ENCODE results near the gene EPHB3.
A peak's percentile ranks its signal among the peaks of the same experiment; 100 is the strongest.

EPHB3 gene

DNA sequence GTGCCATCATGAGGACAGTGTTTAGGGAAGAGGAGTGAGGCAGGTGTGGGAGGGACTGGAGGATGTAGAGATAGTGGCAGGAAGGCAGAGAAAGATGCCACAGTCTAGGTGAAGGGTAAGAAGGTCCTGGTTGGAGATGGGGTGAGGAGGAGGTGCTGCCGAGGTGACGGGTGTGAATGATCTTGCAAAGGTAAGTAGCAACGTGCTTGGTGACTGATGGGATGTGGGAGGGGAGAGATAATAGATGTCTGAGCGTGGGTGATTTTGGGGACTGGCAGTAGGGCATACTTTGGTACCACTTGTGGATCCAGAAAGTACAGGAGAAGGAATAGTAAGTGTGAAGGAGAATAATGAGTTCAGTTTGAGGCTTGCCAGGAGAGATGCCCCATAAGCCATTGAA is 27.2 kb downstream of the EPHB3 start:
- TF ChIP-seq CEBPB (IDR thresholded peaks at IDR 0.05), result no peak
- TF ChIP-seq NFIC (IDR thresholded peaks at IDR 0.05), result no peak
- TF ChIP-seq ZBTB7A (IDR thresholded peaks at IDR 0.05; ENCODE audit: low read depth), result no peak
- TF ChIP-seq TEAD4 (IDR thresholded peaks at IDR 0.05), result no peak
- TF ChIP-seq, protein P1, sequence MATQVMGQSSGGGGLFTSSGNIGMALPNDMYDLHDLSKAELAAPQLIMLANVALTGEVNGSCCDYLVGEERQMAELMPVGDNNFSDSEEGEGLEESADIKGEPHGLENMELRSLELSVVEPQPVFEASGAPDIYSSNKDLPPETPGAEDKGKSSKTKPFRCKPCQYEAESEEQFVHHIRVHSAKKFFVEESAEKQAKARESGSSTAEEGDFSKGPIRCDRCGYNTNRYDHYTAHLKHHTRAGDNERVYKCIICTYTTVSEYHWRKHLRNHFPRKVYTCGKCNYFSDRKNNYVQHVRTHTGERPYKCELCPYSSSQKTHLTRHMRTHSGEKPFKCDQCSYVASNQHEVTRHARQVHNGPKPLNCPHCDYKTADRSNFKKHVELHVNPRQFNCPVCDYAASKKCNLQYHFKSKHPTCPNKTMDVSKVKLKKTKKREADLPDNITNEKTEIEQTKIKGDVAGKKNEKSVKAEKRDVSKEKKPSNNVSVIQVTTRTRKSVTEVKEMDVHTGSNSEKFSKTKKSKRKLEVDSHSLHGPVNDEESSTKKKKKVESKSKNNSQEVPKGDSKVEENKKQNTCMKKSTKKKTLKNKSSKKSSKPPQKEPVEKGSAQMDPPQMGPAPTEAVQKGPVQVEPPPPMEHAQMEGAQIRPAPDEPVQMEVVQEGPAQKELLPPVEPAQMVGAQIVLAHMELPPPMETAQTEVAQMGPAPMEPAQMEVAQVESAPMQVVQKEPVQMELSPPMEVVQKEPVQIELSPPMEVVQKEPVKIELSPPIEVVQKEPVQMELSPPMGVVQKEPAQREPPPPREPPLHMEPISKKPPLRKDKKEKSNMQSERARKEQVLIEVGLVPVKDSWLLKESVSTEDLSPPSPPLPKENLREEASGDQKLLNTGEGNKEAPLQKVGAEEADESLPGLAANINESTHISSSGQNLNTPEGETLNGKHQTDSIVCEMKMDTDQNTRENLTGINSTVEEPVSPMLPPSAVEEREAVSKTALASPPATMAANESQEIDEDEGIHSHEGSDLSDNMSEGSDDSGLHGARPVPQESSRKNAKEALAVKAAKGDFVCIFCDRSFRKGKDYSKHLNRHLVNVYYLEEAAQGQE (IDR thresholded peaks at IDR 0.05; ENCODE audit: low read depth), result no peak
- TF ChIP-seq, protein P2, sequence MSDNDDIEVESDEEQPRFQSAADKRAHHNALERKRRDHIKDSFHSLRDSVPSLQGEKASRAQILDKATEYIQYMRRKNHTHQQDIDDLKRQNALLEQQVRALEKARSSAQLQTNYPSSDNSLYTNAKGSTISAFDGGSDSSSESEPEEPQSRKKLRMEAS (IDR thresholded peaks at IDR 0.05), result no peak
- TF ChIP-seq TCF12 (IDR thresholded peaks at IDR 0.05; ENCODE audit: low read depth), result no peak
- no peak for TF ChIP-seq EP300 (IDR thresholded peaks at IDR 0.05; ENCODE audit: borderline replicate concordance)
- TF ChIP-seq, protein P3, sequence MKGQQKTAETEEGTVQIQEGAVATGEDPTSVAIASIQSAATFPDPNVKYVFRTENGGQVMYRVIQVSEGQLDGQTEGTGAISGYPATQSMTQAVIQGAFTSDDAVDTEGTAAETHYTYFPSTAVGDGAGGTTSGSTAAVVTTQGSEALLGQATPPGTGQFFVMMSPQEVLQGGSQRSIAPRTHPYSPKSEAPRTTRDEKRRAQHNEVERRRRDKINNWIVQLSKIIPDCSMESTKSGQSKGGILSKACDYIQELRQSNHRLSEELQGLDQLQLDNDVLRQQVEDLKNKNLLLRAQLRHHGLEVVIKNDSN (IDR thresholded peaks at IDR 0.05), result no peak
- no peak for TF ChIP-seq RAD21 (IDR thresholded peaks at IDR 0.05; ENCODE audit: low read depth)
- TF ChIP-seq CREB1 (IDR thresholded peaks at IDR 0.05; ENCODE audit: low read depth), result no peak
- TF ChIP-seq FOXM1 (IDR thresholded peaks at IDR 0.05; ENCODE audit: borderline replicate concordance, low read depth), result no peak
- TF ChIP-seq EGR1 (IDR thresholded peaks at IDR 0.05), result no peak

DNA sequence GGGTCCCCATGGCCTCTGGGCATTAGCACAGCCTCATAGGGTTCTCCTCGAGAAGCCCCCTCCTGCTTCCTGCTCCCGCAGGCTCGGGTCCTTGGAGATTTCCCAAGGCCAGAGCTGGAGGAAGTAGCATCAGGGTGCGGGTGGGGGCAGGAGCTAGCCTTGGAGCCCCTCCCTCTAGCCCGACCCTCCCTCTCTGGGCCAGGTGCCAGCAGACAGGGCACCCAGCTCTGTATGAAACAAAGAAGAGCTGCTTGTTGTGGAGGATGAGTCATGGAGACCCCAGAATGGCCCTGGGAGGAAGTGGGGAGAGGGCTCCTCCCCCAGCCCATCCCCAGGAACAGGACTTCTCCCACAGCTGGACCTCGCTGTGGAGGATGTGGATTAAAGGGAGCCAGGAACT is 29.2 kb downstream of the EPHB3 start:
- TF ChIP-seq TAF1 (IDR thresholded peaks at IDR 0.05; ENCODE audit: low read depth) (no peak), FOXM1 (IDR thresholded peaks at IDR 0.05; ENCODE audit: borderline replicate concordance, low read depth) (no peak), TEAD4 (IDR thresholded peaks at IDR 0.05) (no peak), NFIC (IDR thresholded peaks at IDR 0.05) (no peak), EGR1 (IDR thresholded peaks at IDR 0.05) (no peak), EP300 (IDR thresholded peaks at IDR 0.05; ENCODE audit: borderline replicate concordance) (no peak), CEBPB (IDR thresholded peaks at IDR 0.05) (no peak), YY1 (IDR thresholded peaks at IDR 0.05; ENCODE audit: low read depth) (no peak)
- TF ChIP-seq, protein P3 (IDR thresholded peaks at IDR 0.05), result no peak
- TF ChIP-seq, protein P2 (IDR thresholded peaks at IDR 0.05), result no peak

DNA sequence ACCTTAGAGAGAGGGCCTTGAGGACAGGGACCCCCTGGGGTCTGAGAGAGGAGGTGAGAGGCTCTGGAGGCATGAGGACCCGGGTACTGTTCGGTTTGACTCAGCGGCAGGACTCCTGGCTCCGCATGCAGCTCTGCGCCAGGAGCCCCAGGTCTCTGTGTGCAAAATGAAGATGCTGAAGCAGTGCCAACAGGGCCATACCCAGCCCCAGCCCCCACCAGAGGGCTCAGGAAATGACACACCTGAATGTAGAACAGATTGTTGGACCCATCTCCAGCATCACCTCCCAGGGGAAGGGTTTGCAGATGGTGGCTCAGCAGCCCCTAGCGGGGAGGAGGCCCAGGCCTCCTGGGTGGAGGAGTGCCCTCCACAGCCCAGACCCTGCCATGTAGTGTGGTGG is 30.2 kb downstream of the EPHB3 start:
- no peak for TF ChIP-seq RAD21 (IDR thresholded peaks at IDR 0.05; ENCODE audit: low read depth)
- TF ChIP-seq, protein P3 (IDR thresholded peaks at IDR 0.05), result no peak
- TF ChIP-seq EGR1 (IDR thresholded peaks at IDR 0.05), result no peak
- TF ChIP-seq, protein P1 (IDR thresholded peaks at IDR 0.05; ENCODE audit: low read depth), result no peak
- no peak for TF ChIP-seq NFIC (IDR thresholded peaks at IDR 0.05)
- TF ChIP-seq TAF1 (IDR thresholded peaks at IDR 0.05; ENCODE audit: low read depth), result no peak
- TF ChIP-seq ZBTB7A (IDR thresholded peaks at IDR 0.05; ENCODE audit: low read depth), result no peak
- TF ChIP-seq EP300 (IDR thresholded peaks at IDR 0.05; ENCODE audit: borderline replicate concordance), result no peak
- no peak for TF ChIP-seq CREB1 (IDR thresholded peaks at IDR 0.05; ENCODE audit: low read depth)

DNA sequence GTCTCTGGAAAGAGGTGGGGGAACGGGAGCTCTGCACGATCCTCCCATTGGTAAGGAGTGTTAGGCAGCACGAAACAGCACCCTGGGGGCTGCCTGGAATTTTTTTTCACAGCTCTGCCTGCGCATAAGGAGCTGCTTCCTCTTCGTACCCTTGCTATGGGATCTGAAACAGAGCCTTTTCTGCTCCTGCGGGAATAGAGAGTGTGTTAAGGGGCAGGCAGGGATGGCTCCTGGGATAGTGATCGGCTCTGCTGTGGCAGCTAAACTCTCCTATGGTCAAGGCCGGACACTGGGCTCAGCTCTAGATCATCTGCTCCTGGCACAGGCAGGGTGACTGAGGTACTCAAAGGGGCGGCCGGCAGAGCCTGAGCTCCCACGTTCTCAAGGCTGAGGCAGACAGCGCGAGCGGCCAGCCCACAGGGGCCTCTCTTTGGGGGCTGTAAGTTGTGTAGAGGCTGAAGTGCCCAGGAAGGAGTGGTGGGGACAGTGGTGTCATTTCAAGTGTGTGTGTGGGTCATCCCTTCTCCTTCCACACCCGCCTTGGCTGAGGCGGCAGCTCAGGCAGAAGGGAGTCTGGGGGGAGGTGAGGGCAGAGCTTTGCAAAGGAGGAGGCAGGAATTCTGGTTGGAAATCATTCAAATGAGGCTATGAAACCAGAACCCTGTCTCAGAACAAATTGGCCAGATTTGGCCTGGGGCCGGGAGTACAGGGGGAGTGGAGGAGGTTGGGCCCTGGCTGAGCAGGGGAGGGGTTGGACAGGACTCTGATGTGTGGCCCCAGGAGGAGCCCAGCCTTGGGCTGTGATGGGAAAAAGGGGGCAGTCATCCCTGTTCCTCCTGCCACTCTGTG is 31.0 kb downstream of the EPHB3 start:
- TF ChIP-seq NFIC (IDR thresholded peaks at IDR 0.05), result peak; percentile 44; the same call in 1 of the 2 replicates
- TF ChIP-seq YY1 (IDR thresholded peaks at IDR 0.05; ENCODE audit: low read depth), result no peak

DNA sequence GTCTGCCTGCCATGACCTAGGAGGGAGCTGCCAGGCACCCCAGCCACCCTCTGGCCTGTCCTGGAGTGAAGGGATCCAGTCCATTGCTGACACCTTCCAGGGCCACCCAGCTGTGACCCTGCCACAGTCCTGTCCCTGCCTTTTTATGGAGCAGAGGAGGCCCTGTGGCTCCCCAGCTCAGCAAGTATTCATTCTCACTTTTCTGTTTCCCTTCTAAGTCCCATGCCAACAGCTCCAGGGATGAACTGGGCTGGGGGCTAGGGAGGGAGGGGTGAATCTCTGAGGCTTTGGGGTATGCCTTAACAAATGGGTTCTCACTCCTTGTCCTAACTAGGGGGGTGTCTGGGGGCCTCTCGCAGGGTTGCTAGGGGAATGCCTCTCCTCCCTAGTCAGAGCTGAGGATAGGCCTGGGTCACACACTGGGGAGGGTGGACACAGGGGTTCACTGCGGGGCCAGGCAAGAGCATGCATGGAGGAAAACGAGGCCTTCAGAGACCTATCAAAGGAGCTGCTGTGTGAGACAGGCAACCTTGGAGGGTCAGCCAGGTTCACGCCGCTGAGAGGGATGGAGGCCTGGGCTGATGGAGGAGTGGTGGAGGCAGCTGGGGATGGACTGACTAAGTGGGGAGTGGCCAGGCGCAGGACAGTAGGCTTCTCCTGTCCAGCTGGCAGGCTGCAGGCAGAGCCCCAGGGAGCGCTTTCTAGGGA is 31.8 kb downstream of the EPHB3 start:
- TF ChIP-seq TEAD4 (IDR thresholded peaks at IDR 0.05), result no peak
- TF ChIP-seq CREB1 (IDR thresholded peaks at IDR 0.05; ENCODE audit: low read depth), result no peak
- TF ChIP-seq FOXM1 (IDR thresholded peaks at IDR 0.05; ENCODE audit: borderline replicate concordance, low read depth), result no peak
- TF ChIP-seq EGR1 (IDR thresholded peaks at IDR 0.05), result no peak
- no peak for TF ChIP-seq ZBTB7A (IDR thresholded peaks at IDR 0.05; ENCODE audit: low read depth)
- TF ChIP-seq, protein P3 (IDR thresholded peaks at IDR 0.05), result no peak
- no peak for TF ChIP-seq TCF12 (IDR thresholded peaks at IDR 0.05; ENCODE audit: low read depth)
- no peak for TF ChIP-seq YY1 (IDR thresholded peaks at IDR 0.05; ENCODE audit: low read depth)
- TF ChIP-seq, protein P2 (IDR thresholded peaks at IDR 0.05), result no peak
- TF ChIP-seq NFIC (IDR thresholded peaks at IDR 0.05), result no peak
- TF ChIP-seq, protein P1 (IDR thresholded peaks at IDR 0.05; ENCODE audit: low read depth), result no peak
